HEK293 (cell line): Measurements from ENCODE around the gene ROR2.

Experiments
- CTCF ChIA-PET: fragments of 350-600 bp; formaldehyde crosslinking; extraction: SDS; loops from one replicate; lab custom pipeline; 2021; ENCODE audit warnings: antibody characterized with exemption; lab: Yijun Ruan, JAX
- POLR2A ChIA-PET: fragments of 300-600 bp; formaldehyde crosslinking; extraction: SDS; loops from one replicate; lab custom pipeline; 2020; ENCODE audit warnings: antibody characterized with exemption, inconsistent platforms; lab: Yijun Ruan, JAX
- H3K27ac ChIP-seq: fragments of 200-500 bp; sonication (Bioruptor generic); 2 replicates; pipeline ENCODE4 v1.5.1; 2014; ENCODE audit warnings: low read depth, low read length, control low read depth, inconsistent platforms; ENCODE audit errors: extremely low read depth
- H3K36me3 ChIP-seq, 2 experiments: fragments of 200-500 bp in 1 of 2; sonication (Bioruptor generic) in 1 of 2; 1 replicate in 1 of 2; 2 replicates in 1 of 2; pipeline ENCODE4 v1.5.1; 2014 to 2017; ENCODE audit warnings: inconsistent platforms in 2 of 2, low read length in 2 of 2; ENCODE audit not compliant: control insufficient read depth in 2 of 2, insufficient read depth in 1 of 2
- H3K4me1 ChIP-seq: fragments of 200-500 bp; sonication (Bioruptor generic); 2 replicates; pipeline ENCODE4 v1.5.1; 2014; ENCODE audit warnings: mild to moderate bottlenecking, low read length, inconsistent platforms; ENCODE audit not compliant: control insufficient read depth, insufficient read depth
- H3K4me3 ChIP-seq: 2 replicates; pipeline ENCODE4 v1.5.1; 2011; ENCODE audit warnings: low read depth, mild to moderate bottlenecking, control low read depth, low read length, moderate library complexity
- H3K9me3 ChIP-seq: fragments of 200-500 bp; sonication (Bioruptor generic); 2 replicates; pipeline ENCODE4 v1.5.1; 2014; ENCODE audit warnings: low read depth, low read length, inconsistent platforms; ENCODE audit not compliant: control insufficient read depth, insufficient read depth
- FEZF1 ChIP-seq: fragments of 450-650 bp; formaldehyde crosslinking; IDR thresholded peaks from 2 replicates; pipeline ENCODE4 v1.5.1; 2016; ENCODE audit warnings: missing biosample characterization, missing genetic modification characterization
- HOXC10 ChIP-seq: sonication (generic); formaldehyde crosslinking; IDR thresholded peaks from 2 replicates; pipeline ENCODE4 v1.8.1; 2023; ENCODE audit warnings: mild to moderate bottlenecking, missing genetic modification reagents
- IKZF3 ChIP-seq: fragments of 450-650 bp; IDR thresholded peaks from 2 replicates; pipeline ENCODE4 v1.5.0; 2018; ENCODE audit warnings: missing biosample characterization, mild to moderate bottlenecking, missing genetic modification characterization, moderate library complexity
- KLF16 ChIP-seq: fragments of 450-650 bp; formaldehyde crosslinking; IDR thresholded peaks from 2 replicates; pipeline ENCODE4 v1.5.1; 2017; ENCODE audit warnings: missing biosample characterization, missing genetic modification characterization
- KLF8 ChIP-seq: fragments of 450-650 bp; formaldehyde crosslinking; IDR thresholded peaks from 2 replicates; pipeline ENCODE4 v1.5.1; 2016; ENCODE audit warnings: missing biosample characterization, missing genetic modification characterization
- PRDM1 ChIP-seq: fragments of 450-650 bp; formaldehyde crosslinking; IDR thresholded peaks from 2 replicates; pipeline ENCODE4; 2016; ENCODE audit warnings: missing biosample characterization, missing genetic modification characterization
- REPIN1 ChIP-seq: fragments of 450-650 bp; formaldehyde crosslinking; IDR thresholded peaks from 2 replicates; pipeline ENCODE4 v1.5.1; 2017; ENCODE audit warnings: missing biosample characterization, missing genetic modification characterization, low read depth
- SALL2 ChIP-seq: fragments of 450-650 bp; formaldehyde crosslinking; IDR thresholded peaks from 2 replicates; pipeline ENCODE4 v1.5.0; 2017; ENCODE audit warnings: missing biosample characterization, mild to moderate bottlenecking, missing genetic modification characterization, borderline replicate concordance
- YY1 ChIP-seq: fragments of 450-650 bp; formaldehyde crosslinking; IDR thresholded peaks from 2 replicates; pipeline ENCODE4 v1.5.1; 2018; ENCODE audit warnings: missing biosample characterization, missing genetic modification characterization
- ZBTB7A ChIP-seq: fragments of 450-650 bp; formaldehyde crosslinking; IDR thresholded peaks from 2 replicates; pipeline ENCODE4 v1.5.1; 2016; ENCODE audit warnings: low read depth, missing biosample characterization, missing genetic modification characterization
- ZNF157 ChIP-seq: fragments of 450-650 bp; formaldehyde crosslinking; IDR thresholded peaks from 2 replicates; pipeline ENCODE4 v1.5.1; 2016; ENCODE audit warnings: missing biosample characterization, missing genetic modification characterization
- ZNF16 ChIP-seq: fragments of 450-650 bp; formaldehyde crosslinking; IDR thresholded peaks from 2 replicates; pipeline ENCODE4 v1.5.1; 2016; ENCODE audit warnings: low read depth, missing biosample characterization, missing genetic modification characterization
- ZNF19 ChIP-seq: fragments of 450-650 bp; formaldehyde crosslinking; IDR thresholded peaks from 2 replicates; pipeline ENCODE4; 2016; ENCODE audit warnings: missing biosample characterization, missing genetic modification characterization, low read depth
- ZNF366 ChIP-seq: fragments of 450-650 bp; formaldehyde crosslinking; conservative IDR thresholded peaks from 2 replicates; pipeline ENCODE4 v1.5.1; 2016; ENCODE audit warnings: missing biosample characterization, missing genetic modification characterization
- ZNF37A ChIP-seq: fragments of 450-650 bp; IDR thresholded peaks from 2 replicates; pipeline ENCODE4 v1.5.1; 2018; ENCODE audit warnings: missing biosample characterization, missing genetic modification characterization
- ZNF571 ChIP-seq: fragments of 450-650 bp; formaldehyde crosslinking; IDR thresholded peaks from 2 replicates; pipeline ENCODE4 v1.5.0; 2017; ENCODE audit warnings: missing biosample characterization, missing genetic modification characterization
- ZNF585B ChIP-seq: fragments of 450-650 bp; formaldehyde crosslinking; IDR thresholded peaks from 2 replicates; pipeline ENCODE4 v1.5.1; 2016; ENCODE audit warnings: missing biosample characterization, missing genetic modification characterization
- ZNF629 ChIP-seq: fragments of 450-650 bp; formaldehyde crosslinking; IDR thresholded peaks from 2 replicates; pipeline ENCODE4 v1.5.1; 2017; ENCODE audit warnings: missing biosample characterization, missing genetic modification characterization
- ZNF658 ChIP-seq: fragments of 450-650 bp; formaldehyde crosslinking; IDR thresholded peaks from 2 replicates; pipeline ENCODE4; 2016; ENCODE audit warnings: missing biosample characterization, missing genetic modification characterization
- ZNF747 ChIP-seq: fragments of 450-650 bp; formaldehyde crosslinking; IDR thresholded peaks from 2 replicates; pipeline ENCODE4 v1.5.1; 2016; ENCODE audit warnings: missing biosample characterization, missing genetic modification characterization
- ZNF76 ChIP-seq: fragments of 450-650 bp; formaldehyde crosslinking; IDR thresholded peaks from 2 replicates; pipeline ENCODE4; 2016; ENCODE audit warnings: low read depth, missing biosample characterization, missing genetic modification characterization, borderline replicate concordance
- ZSCAN30 ChIP-seq: fragments of 450-650 bp; IDR thresholded peaks from 2 replicates; pipeline ENCODE4 v1.5.1; 2018; ENCODE audit warnings: missing biosample characterization, mild to moderate bottlenecking, missing genetic modification characterization, moderate library complexity
- TF ChIP-seq, protein P1 (sequence below): fragments of 450-650 bp; formaldehyde crosslinking; IDR thresholded peaks from 2 replicates; pipeline ENCODE4 v1.5.1; 2016; ENCODE audit warnings: missing biosample characterization, missing genetic modification characterization
- TF ChIP-seq, protein P2 (sequence below): fragments of 450-650 bp; formaldehyde crosslinking; IDR thresholded peaks from 2 replicates; pipeline ENCODE4 v1.5.1; 2017; ENCODE audit warnings: missing biosample characterization, missing genetic modification characterization

ROR2 gene

DNA sequence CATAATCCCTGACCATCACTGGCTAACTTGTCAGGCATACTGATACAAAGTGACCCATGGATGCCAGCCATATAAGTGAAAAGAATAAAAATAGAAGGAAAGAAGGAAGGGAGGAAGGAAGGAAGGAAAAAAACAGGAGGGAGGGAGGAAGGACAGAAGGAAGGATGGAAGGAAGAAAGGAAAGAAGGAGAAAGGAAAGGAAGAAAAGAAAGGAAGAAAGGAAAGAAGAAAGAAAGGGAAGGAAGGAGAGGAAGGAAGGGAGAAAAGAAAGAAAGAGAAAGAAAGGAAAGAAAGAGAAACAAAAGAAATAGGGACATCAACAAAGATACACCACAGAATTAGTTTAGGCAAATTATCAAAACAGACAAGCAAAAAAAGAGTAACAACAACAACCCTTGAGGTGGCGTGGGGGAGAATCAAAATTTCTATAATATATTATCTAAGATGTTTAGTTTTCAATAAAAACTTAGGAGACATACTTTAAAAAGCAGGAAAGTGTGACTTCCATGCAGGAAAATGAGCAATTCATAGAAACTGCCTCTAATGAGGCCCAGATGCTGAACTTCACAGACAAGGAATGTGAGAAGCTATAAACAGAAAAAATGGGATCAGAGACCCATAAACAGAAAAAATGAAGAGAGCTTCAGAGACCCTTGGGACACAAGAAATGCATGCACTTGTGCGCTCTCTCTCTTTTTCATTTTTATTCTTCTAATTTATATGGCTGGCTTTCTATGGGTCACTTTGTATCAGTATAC lies 430.3 kb downstream of the ROR2 start:
- POLR2A ChIA-PET: no interaction called here
- Histone ChIP-seq H3K4me1 (no peaks in the 10 kb centered on the region), H3K36me3 (no peaks in the 10 kb centered on the region), H3K27ac (no peak overlapping the region), H3K4me3 (no peak overlapping the region), H3K9me3 (no peaks in the 10 kb centered on the region)
- CTCF ChIA-PET: interaction anchor here (0.5 to 1.2 kb wide), 3 partner anchors 169 to 1414 kb away, joined by 3 read pairs; no protein-coding TSS in a partner anchor
- TF ChIP-seq ZNF366 (tag by site-specific recombination) (peak; percentile 82), ZNF571 (tag by site-specific recombination) (no peak), ZNF629 (tag by site-specific recombination) (no peak), PRDM1 (tag by site-specific recombination) (peak; percentile 64)

DNA sequence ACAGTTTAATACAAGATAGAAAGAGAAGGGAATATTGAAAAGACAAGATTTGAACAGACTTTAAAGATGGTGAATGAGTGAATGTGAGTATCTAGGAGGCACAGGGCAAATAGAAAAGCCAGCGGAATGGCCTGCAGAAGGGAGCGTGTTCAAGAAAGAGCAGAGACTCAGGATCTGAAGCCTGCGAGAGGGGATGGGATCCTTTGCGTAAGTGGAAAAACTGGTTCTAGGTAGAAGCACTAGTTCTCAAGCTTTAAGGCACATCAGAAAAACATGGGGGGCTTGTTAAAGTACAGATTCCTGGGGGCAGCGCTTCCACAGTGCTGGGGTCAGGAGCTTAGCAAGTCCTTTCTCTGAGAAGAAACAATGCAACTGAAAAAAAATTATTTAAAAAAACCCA lies 431.6 kb downstream of the ROR2 start:
- H3K4me3 ChIP-seq: no peak overlapping the region
- H3K27ac ChIP-seq: no peak overlapping the region
- H3K4me1 ChIP-seq: no peaks in the 10 kb centered on the region
- CTCF ChIA-PET: interaction anchor here (1.2 kb wide), 1 partner anchor 208 kb away, joined by 3 read pairs; no protein-coding TSS in a partner anchor
- POLR2A ChIA-PET: no interaction called here
- no peaks in the 10 kb centered on the region for H3K36me3 ChIP-seq
- TF ChIP-seq ZNF37A (tag by site-specific recombination): no peak
- TF ChIP-seq ZNF747 (tag by site-specific recombination): no peak
- TF ChIP-seq YY1 (tag by site-specific recombination): no peak
- no peak for TF ChIP-seq FEZF1 (tag by site-specific recombination)
- TF ChIP-seq ZNF76 (tag by site-specific recombination): no peak
- no peak for TF ChIP-seq KLF16
- no peak for TF ChIP-seq ZBTB7A
- TF ChIP-seq ZNF658 (tag by site-specific recombination): no peak
- TF ChIP-seq, protein P1, sequence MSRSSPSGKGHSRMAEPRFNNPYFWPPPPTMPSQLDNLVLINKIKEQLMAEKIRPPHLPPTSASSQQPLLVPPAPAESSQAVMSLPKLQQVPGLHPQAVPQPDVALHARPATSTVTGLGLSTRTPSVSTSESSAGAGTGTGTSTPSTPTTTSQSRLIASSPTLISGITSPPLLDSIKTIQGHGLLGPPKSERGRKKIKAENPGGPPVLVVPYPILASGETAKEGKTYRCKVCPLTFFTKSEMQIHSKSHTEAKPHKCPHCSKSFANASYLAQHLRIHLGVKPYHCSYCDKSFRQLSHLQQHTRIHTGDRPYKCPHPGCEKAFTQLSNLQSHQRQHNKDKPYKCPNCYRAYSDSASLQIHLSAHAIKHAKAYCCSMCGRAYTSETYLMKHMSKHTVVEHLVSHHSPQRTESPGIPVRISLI (tag by site-specific recombination): no peak
- no peak for TF ChIP-seq ZNF585B (tag by site-specific recombination)
- no peak for TF ChIP-seq ZNF19 (tag by site-specific recombination)
- no peak for TF ChIP-seq REPIN1 (tag by site-specific recombination)
- TF ChIP-seq KLF8 (tag by site-specific recombination): no peak
- TF ChIP-seq HOXC10 (CRISPR knock-in tag): no peak
- no peak for TF ChIP-seq SALL2 (tag by site-specific recombination)
- TF ChIP-seq ZNF157: no peak
- no peak for TF ChIP-seq ZNF16 (tag by site-specific recombination)
- no peak for TF ChIP-seq IKZF3 (tag by site-specific recombination)
- TF ChIP-seq, protein P2, sequence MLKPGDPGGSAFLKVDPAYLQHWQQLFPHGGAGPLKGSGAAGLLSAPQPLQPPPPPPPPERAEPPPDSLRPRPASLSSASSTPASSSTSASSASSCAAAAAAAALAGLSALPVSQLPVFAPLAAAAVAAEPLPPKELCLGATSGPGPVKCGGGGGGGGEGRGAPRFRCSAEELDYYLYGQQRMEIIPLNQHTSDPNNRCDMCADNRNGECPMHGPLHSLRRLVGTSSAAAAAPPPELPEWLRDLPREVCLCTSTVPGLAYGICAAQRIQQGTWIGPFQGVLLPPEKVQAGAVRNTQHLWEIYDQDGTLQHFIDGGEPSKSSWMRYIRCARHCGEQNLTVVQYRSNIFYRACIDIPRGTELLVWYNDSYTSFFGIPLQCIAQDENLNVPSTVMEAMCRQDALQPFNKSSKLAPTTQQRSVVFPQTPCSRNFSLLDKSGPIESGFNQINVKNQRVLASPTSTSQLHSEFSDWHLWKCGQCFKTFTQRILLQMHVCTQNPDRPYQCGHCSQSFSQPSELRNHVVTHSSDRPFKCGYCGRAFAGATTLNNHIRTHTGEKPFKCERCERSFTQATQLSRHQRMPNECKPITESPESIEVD (tag by site-specific recombination): no peak
- TF ChIP-seq ZSCAN30 (tag by site-specific recombination): no peak
- TF ChIP-seq, all 188 proteins: peak for 0
- no peaks in the 10 kb centered on the region for H3K9me3 ChIP-seq
